Nasal cavity respiratory epithelium epithelial cell of viscerocranial mucosa (primary cell): ENCODE measurements around the gene IFNA4. TPM values are rescaled to one million over a fixed set of nuclear protein-coding genes. Genes with fewer than 3 reads are reported as not detected.

Source experiments
- total RNA-seq: library from RNA; depleted of rRNA; stranded (reverse); fragments of >200 nt; gene quantifications from 2 replicates; pipeline ENCODE4 v1.2.3, GENCODE V29; 2014

The IFNA4 gene
- not detected in 2 replicates for total RNA-seq

GRCh38 chr9:21187487-21187886, at the start of gene IFNA4:
TSS of gene IFNA4 (minus strand) at chr9:21187587. CDS start at chr9:21187531, 56 bp downstream.

GRCh38 chr9:21228122-21228521, 40.7 kb upstream of the IFNA4 start, which contains the start of gene IFNA17:
TSS of gene IFNA17 (minus strand) at chr9:21228222. CDS start at chr9:21228173, 49 bp downstream.

GRCh38 chr9:21217211-21217610, 29.8 kb upstream of the IFNA4 start, which contains the start of gene IFNA16:
TSS of gene IFNA16 (minus strand) at chr9:21217311. CDS start at chr9:21217305, 6 bp downstream.

GRCh38 chr9:21207043-21207442, 19.7 kb upstream of the IFNA4 start, which contains the start of gene IFNA10:
TSS of gene IFNA10 (minus strand) at chr9:21207143. CDS start at chr9:21207097, 46 bp downstream.

GRCh38 chr9:21202105-21202504, 14.7 kb upstream of the IFNA4 start, which contains the start of gene IFNA7:
TSS of gene IFNA7 (minus strand) at chr9:21202205. CDS start at chr9:21202165, 40 bp downstream.

GRCh38 chr9:21166560-21166959, 20.8 kb downstream of the IFNA4 start, which contains the start of gene IFNA21:
TSS of gene IFNA21 (minus strand) at chr9:21166660. CDS start at chr9:21166612, 48 bp downstream.

GRCh38 chr9:21141427-21141882, 45.9 kb downstream of the IFNA4 start, which contains the start of gene IFNW1:
TSS of gene IFNW1 (minus strand) at chr9:21141832. CDS start at chr9:21141570, 262 bp downstream.

Other genes with a start within 250 kb of the IFNA4 start
- gene HACD4, start 155.9 kb downstream of the IFNA4 start, total RNA-seq, result 1.7 and 7.9 TPM in 2 replicates
- gene IFNB1, start 109.6 kb downstream of the IFNA4 start, total RNA-seq, result under 0.01 TPM in 1 of 2 replicates, not detected in the other
- not detected in 2 replicates for gene IFNW1, start 45.8 kb downstream of the IFNA4 start, total RNA-seq
- not detected in 2 replicates for gene IFNA21, start 20.9 kb downstream of the IFNA4 start, total RNA-seq
- not detected in 2 replicates for gene IFNA7, start 14.6 kb upstream of the IFNA4 start, total RNA-seq
- gene IFNA10, start 19.6 kb upstream of the IFNA4 start, total RNA-seq, result not detected in 2 replicates
- not detected in 2 replicates for gene IFNA16, start 29.7 kb upstream of the IFNA4 start, total RNA-seq
- not detected in 2 replicates for gene IFNA17, start 40.6 kb upstream of the IFNA4 start, total RNA-seq
- not detected in 2 replicates for gene IFNA14, start 52.4 kb upstream of the IFNA4 start, total RNA-seq
- not detected in 2 replicates for gene IFNA5, start 117.7 kb upstream of the IFNA4 start, total RNA-seq
- gene KLHL9, start 147.8 kb upstream of the IFNA4 start, total RNA-seq, result 33.5 and 47.5 TPM in 2 replicates
- gene IFNA6, start 163.3 kb upstream of the IFNA4 start, total RNA-seq, result not detected in 2 replicates
- gene IFNA13, start 180.5 kb upstream of the IFNA4 start, total RNA-seq, result not detected in 2 replicates
- not detected in 2 replicates for gene IFNA2, start 197.8 kb upstream of the IFNA4 start, total RNA-seq
- gene IFNA8, start 221.5 kb upstream of the IFNA4 start, total RNA-seq, result not detected in 2 replicates